Erythroblast (primary cell): ENCODE data around the gene SNX21.
"Not testable (repeated sequence)": the region's sequence is repeated elsewhere in the genome, so short reads cannot be mapped to it uniquely, and the experiment has no call there.

Experiments used
- DNase-seq, 2 experiments: peaks; one replicate each; lab custom pipeline; 2025; lab: John Stamatoyannopoulos, UW
- GATA1 ChIP-seq: IDR thresholded peaks from 2 replicates; pipeline ENCODE4 v1.6.1; 2011; ENCODE audit warnings: low read depth, mild to moderate bottlenecking, control low read depth, low read length, moderate library complexity
- POLR2A ChIP-seq: IDR thresholded peaks from 2 replicates; pipeline ENCODE4 v1.6.1; 2011; ENCODE audit warnings: mild to moderate bottlenecking, low read length

SNX21 gene

GRCh38 chr20:45833030-45833882 lies at the start of gene SNX21:
Gene SNX21 (plus strand): TSS chr20:45833799. CDS start chr20:45833920, 121 bp downstream.
- DNase-seq = peak; percentile 16 to 59
- TF ChIP-seq GATA1 (no peak), POLR2A (no peak)

- no peak for TF ChIP-seq GATA1
- TF ChIP-seq POLR2A = no peak
- no peak for DNase-seq
These were observed 45.2 kb upstream of the SNX21 start for GRCh38 chr20:45788351-45788750.

- peak in 1 of 2 experiments; percentile 42 for DNase-seq
- no peak for TF ChIP-seq GATA1
These were observed 41.1 kb upstream of the SNX21 start for GRCh38 chr20:45792317-45793118.

GRCh38 chr20:45796337-45797065 lies 37.1 kb upstream of the SNX21 start:
- no peak for DNase-seq

GRCh38 chr20:45797510-45797909 lies 36.1 kb upstream of the SNX21 start:
- DNase-seq = not testable (repeated sequence)

More at GRCh38 chr20:45796337-45797065, 37.1 kb upstream of the SNX21 start:
- no peak for TF ChIP-seq GATA1
- no peak for TF ChIP-seq POLR2A

GRCh38 chr20:45797955-45798354 lies 35.6 kb upstream of the SNX21 start:
- not testable (repeated sequence) for DNase-seq

GRCh38 chr20:45798935-45799642 lies 34.5 kb upstream of the SNX21 start:
- no peak for TF ChIP-seq POLR2A
- TF ChIP-seq GATA1 = no peak
- DNase-seq = peak; percentile 68 to 86

- TF ChIP-seq GATA1 (no peak), POLR2A (no peak)
These were observed 31.7 kb upstream of the SNX21 start for GRCh38 chr20:45801851-45802250.

GRCh38 chr20:45810191-45810970 lies 23.2 kb upstream of the SNX21 start:
- no peak for TF ChIP-seq POLR2A
- no peak for TF ChIP-seq GATA1
- DNase-seq = peak in 1 of 2 experiments; percentile 17

More at GRCh38 chr20:45801851-45802250, 31.7 kb upstream of the SNX21 start:
- DNase-seq = no peak

GRCh38 chr20:45812157-45813005 lies 21.2 kb upstream of the SNX21 start, which contains the start of gene UBE2C:
Gene UBE2C (plus strand): TSS chr20:45812644. CDS start chr20:45812696, 52 bp downstream.
- peak; percentile 96 to 98 for DNase-seq
- no peak for TF ChIP-seq GATA1
- peak; percentile 71 for TF ChIP-seq POLR2A

GRCh38 chr20:45813006-45813340 lies 20.6 kb upstream of the SNX21 start:
- no peak for DNase-seq
- TF ChIP-seq GATA1 = no peak
- no peak for TF ChIP-seq POLR2A

GRCh38 chr20:45813489-45813888 lies 20.1 kb upstream of the SNX21 start:
- no peak for DNase-seq
- no peak for TF ChIP-seq GATA1
- TF ChIP-seq POLR2A = no peak
